Fibroblast of pulmonary artery (primary cell): Measurements from ENCODE around the gene ANK3.
"Not testable (repeated sequence)": the region's sequence is repeated elsewhere in the genome, so short reads cannot be mapped to it uniquely, and the experiment has no call there.

Experiments used
- DNase-seq: peaks from one replicate; pipeline ENCODE4 v3.0.0-alpha.2; 2010; ENCODE audit warnings: low read depth
- H3K4me3 ChIP-seq: replicated peaks from 2 replicates; pipeline ENCODE4 v1.5.1; 2011; ENCODE audit warnings: low read depth, mild to moderate bottlenecking, control low read depth, low read length, moderate library complexity
- CTCF ChIP-seq: IDR thresholded peaks from 2 replicates; pipeline ENCODE4 v1.5.1; 2011; ENCODE audit warnings: mild to moderate bottlenecking, control low read depth, low read length, inconsistent platforms; ENCODE audit errors: missing control alignments

ANK3 gene

DNA sequence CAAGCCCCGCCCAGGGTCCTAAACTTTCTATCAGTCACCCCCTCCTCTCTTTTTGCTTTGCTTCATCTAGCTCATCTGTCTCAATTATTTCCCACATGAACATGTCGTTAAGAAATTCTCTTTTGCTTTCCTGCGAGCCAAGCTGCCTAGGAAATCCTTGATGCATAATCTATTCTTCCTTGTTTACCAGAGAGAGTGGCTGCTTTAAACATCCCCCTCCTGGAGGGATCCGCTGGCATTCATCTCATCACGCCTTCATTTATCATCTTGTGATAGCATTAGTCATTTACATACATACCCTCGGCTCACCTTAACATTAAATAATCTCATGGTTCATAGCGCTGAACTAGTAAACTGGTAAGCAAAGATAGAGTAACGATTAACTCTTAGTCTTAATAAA is 96.7 kb downstream of the ANK3 start:
- H3K4me3 ChIP-seq, result no peak overlapping the region
- no peak for TF ChIP-seq CTCF

GRCh38 chr10:60292536-60292935 is 97.1 kb downstream of the ANK3 start:
- not testable (repeated sequence) for H3K4me3 ChIP-seq, DNase-seq

More for the DNA sequence above, 96.7 kb downstream of the ANK3 start:
- DNase-seq, result no peak

GRCh38 chr10:60291344-60291930 is 98.2 kb downstream of the ANK3 start:
- TF ChIP-seq CTCF, result no peak

GRCh38 chr10:60290558-60290957 is 99.1 kb downstream of the ANK3 start:
- DNase-seq, result no peak
- TF ChIP-seq CTCF, result no peak
- no peak overlapping the region for H3K4me3 ChIP-seq

More at GRCh38 chr10:60291344-60291930, 98.2 kb downstream of the ANK3 start:
- no peak overlapping the region for H3K4me3 ChIP-seq
- DNase-seq, result peak; percentile 79

DNA sequence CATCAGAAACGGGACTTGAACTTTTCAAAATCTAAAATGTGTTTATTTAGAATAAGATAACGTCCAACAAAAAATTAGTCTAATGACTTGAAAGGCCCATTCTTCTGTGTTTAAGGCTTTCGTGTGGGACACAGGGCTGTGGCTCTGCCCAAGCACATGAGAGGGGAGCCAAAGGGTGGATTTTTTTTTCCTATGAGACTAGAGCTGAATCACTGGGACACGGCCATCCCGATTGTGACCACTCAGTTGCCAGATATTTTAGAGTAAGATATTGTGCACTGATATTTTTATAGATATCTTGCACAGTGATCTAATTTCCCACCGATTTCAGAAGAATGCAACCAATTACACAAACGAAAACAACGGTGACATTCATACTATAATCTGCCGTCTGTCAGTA is 99.9 kb downstream of the ANK3 start:
- H3K4me3 ChIP-seq, result no peak overlapping the region
- no peak for TF ChIP-seq CTCF
- no peak for DNase-seq

DNA sequence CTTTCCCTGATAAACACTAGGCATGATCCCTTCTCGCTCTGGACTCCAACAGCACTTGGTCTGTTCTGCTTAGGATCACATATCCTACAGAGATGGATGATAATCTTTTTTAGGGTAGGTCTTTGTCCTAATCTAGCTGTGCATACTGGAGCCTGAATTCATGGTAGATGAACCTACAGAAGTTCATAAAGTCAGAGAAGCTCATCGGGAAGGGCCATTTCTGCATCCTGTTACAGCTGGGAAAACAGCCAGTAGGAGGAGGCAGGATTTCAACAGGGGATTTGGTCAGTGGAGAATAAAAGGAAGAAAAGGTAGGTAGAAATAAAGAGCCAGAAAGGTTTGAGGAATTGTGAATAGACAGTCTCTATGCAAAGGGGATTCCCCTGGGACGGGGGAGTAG is 101.4 kb downstream of the ANK3 start:
- no peak for DNase-seq
- no peak overlapping the region for H3K4me3 ChIP-seq

GRCh38 chr10:60286559-60286958 is 103.1 kb downstream of the ANK3 start:
- DNase-seq, result no peak
- H3K4me3 ChIP-seq, result no peak overlapping the region
- no peak for TF ChIP-seq CTCF

More for the DNA sequence above, 101.4 kb downstream of the ANK3 start:
- TF ChIP-seq CTCF, result peak; percentile 18

GRCh38 chr10:60283397-60283796 is 106.3 kb downstream of the ANK3 start:
- DNase-seq, result no peak
- no peak overlapping the region for H3K4me3 ChIP-seq
- no peak for TF ChIP-seq CTCF
